ENCODE measurements around the gene TAB2.

The TAB2 gene

DNA sequence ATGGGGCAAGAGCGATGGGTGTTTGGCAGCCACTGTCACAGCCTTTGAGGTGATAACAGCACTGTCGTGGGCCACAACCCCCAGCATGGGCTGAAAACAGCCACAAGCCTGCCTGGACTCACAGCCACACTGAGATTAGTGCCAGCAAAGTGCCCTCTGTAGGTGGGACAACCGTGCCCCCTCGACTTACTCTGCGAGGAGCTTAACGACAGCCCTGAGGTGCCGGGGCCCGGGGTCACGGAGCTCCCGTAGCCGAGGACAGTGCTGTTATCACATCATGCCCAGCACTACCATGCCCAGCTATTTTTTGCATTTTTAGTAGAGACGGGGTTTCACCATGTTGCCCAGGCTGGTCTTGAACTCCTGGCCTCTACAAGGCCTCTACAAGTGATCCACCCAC lies 119.1 kb downstream of the TAB2 start (continued):
- TF ChIP-seq, protein P1, sequence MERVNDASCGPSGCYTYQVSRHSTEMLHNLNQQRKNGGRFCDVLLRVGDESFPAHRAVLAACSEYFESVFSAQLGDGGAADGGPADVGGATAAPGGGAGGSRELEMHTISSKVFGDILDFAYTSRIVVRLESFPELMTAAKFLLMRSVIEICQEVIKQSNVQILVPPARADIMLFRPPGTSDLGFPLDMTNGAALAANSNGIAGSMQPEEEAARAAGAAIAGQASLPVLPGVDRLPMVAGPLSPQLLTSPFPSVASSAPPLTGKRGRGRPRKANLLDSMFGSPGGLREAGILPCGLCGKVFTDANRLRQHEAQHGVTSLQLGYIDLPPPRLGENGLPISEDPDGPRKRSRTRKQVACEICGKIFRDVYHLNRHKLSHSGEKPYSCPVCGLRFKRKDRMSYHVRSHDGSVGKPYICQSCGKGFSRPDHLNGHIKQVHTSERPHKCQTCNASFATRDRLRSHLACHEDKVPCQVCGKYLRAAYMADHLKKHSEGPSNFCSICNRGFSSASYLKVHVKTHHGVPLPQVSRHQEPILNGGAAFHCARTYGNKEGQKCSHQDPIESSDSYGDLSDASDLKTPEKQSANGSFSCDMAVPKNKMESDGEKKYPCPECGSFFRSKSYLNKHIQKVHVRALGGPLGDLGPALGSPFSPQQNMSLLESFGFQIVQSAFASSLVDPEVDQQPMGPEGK (CRISPR knock-in tag; IDR thresholded peaks at IDR 0.05; ENCODE audit: borderline replicate concordance): no peak
- no peak for TF ChIP-seq ZC3H10 (CRISPR knock-in tag; IDR thresholded peaks at IDR 0.05)

DNA sequence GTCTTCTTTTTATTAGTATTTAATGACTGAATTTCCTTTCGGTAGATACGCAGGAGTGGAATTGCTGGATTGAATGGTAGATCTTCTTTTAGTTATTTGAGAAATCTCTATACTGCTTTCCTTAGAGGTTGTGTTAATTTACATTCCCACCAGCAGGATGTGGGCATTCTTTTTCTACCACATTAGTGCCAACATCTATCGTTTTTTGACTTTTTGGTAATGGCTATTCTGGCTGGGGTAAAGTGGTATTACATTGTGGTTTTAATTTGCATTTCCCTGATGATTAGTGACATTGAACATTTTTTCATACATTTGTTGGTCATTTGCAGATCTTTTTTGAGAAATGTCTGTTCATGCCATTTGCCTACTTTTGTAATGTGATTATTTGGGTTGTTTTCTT lies 119.7 kb downstream of the TAB2 start:
- ATAC-seq: no peak
- no peak for TF ChIP-seq ARNTL (CRISPR knock-in tag; IDR thresholded peaks at IDR 0.05; ENCODE audit: borderline replicate concordance, low read depth)
- no peak for TF ChIP-seq ZNF70 (CRISPR knock-in tag; IDR thresholded peaks at IDR 0.05)
- TF ChIP-seq, protein P2, sequence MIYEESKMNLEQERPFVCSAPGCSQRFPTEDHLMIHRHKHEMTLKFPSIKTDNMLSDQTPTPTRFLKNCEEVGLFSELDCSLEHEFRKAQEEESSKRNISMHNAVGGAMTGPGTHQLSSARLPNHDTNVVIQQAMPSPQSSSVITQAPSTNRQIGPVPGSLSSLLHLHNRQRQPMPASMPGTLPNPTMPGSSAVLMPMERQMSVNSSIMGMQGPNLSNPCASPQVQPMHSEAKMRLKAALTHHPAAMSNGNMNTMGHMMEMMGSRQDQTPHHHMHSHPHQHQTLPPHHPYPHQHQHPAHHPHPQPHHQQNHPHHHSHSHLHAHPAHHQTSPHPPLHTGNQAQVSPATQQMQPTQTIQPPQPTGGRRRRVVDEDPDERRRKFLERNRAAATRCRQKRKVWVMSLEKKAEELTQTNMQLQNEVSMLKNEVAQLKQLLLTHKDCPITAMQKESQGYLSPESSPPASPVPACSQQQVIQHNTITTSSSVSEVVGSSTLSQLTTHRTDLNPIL (CRISPR knock-in tag; IDR thresholded peaks at IDR 0.05; ENCODE audit: low read depth): no peak
- TF ChIP-seq TCF4 (CRISPR knock-in tag; IDR thresholded peaks at IDR 0.05; ENCODE audit: borderline replicate concordance): no peak
- no peak for TF ChIP-seq BACH2 (CRISPR knock-in tag; IDR thresholded peaks at IDR 0.05; ENCODE audit: borderline replicate concordance)
- no peak for TF ChIP-seq ZC3H10 (CRISPR knock-in tag; IDR thresholded peaks at IDR 0.05)
- TF ChIP-seq ZNF8 (CRISPR knock-in tag; IDR thresholded peaks at IDR 0.05): no peak

DNA sequence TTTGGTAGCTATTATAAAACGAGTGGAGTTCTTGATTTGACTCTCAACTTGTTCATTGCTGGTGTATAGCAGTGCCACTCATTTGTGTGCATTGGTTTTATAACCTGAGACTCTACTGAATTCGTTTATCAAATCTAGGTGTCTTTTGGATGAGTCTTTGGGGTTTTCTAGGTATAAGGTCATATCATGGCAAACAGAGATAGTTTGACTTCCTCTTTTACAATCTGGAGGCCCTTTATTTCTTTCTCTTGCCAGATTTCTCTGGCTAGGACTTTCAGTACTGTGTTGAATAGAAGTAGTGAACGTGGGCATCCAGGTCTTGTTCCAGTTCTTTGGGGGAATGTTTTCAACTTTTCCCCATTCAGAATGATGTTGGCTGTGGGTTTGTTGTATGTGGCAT lies 121.3 kb downstream of the TAB2 start:
- ATAC-seq: no peak
- no peak for TF ChIP-seq BACH2 (CRISPR knock-in tag; IDR thresholded peaks at IDR 0.05; ENCODE audit: borderline replicate concordance)
- TF ChIP-seq, protein P1 (CRISPR knock-in tag; IDR thresholded peaks at IDR 0.05; ENCODE audit: borderline replicate concordance): no peak
- no peak for TF ChIP-seq PPARA (CRISPR knock-in tag; IDR thresholded peaks at IDR 0.05; ENCODE audit: borderline replicate concordance)

DNA sequence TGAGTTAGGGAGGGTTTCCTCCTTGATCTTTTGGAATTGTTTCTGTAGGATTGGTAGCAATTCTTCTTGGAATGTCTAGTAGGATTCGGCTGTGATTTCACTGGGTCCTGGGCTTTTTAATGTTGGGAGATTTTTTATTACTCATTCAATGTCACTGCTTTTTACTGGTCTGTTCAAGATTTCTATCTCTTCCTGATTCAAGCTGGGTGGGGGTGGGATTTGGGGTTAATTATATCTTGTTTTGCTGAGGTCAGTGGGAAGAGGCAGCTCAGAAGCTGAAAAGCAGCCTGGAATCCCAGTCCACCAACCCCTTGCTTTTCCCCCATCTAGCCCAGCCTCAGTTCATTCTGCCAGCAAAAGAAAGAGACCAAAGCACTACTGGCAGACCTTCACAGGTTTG lies 122.1 kb downstream of the TAB2 start:
- no peak for ATAC-seq
- TF ChIP-seq, protein P3, sequence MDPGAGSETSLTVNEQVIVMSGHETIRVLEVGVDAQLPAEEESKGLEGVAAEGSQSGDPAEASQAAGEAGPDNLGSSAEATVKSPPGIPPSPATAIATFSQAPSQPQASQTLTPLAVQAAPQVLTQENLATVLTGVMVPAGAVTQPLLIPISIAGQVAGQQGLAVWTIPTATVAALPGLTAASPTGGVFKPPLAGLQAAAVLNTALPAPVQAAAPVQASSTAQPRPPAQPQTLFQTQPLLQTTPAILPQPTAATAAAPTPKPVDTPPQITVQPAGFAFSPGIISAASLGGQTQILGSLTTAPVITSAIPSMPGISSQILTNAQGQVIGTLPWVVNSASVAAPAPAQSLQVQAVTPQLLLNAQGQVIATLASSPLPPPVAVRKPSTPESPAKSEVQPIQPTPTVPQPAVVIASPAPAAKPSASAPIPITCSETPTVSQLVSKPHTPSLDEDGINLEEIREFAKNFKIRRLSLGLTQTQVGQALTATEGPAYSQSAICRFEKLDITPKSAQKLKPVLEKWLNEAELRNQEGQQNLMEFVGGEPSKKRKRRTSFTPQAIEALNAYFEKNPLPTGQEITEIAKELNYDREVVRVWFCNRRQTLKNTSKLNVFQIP (CRISPR knock-in tag; IDR thresholded peaks at IDR 0.05; ENCODE audit: borderline replicate concordance, low read depth): no peak
- TF ChIP-seq ZFP3 (CRISPR knock-in tag; IDR thresholded peaks at IDR 0.05) (no peak), BACH2 (CRISPR knock-in tag; IDR thresholded peaks at IDR 0.05; ENCODE audit: borderline replicate concordance) (no peak), SNAI2 (CRISPR knock-in tag; IDR thresholded peaks at IDR 0.05) (no peak), PPARA (CRISPR knock-in tag; IDR thresholded peaks at IDR 0.05; ENCODE audit: borderline replicate concordance) (no peak), ZFP30 (CRISPR knock-in tag; IDR thresholded peaks at IDR 0.05) (no peak), ZC3H10 (CRISPR knock-in tag; IDR thresholded peaks at IDR 0.05) (no peak), ESRRG (CRISPR knock-in tag; IDR thresholded peaks at IDR 0.05) (no peak), ISL1 (CRISPR knock-in tag; IDR thresholded peaks at IDR 0.05) (no peak)
- TF ChIP-seq, protein P4, sequence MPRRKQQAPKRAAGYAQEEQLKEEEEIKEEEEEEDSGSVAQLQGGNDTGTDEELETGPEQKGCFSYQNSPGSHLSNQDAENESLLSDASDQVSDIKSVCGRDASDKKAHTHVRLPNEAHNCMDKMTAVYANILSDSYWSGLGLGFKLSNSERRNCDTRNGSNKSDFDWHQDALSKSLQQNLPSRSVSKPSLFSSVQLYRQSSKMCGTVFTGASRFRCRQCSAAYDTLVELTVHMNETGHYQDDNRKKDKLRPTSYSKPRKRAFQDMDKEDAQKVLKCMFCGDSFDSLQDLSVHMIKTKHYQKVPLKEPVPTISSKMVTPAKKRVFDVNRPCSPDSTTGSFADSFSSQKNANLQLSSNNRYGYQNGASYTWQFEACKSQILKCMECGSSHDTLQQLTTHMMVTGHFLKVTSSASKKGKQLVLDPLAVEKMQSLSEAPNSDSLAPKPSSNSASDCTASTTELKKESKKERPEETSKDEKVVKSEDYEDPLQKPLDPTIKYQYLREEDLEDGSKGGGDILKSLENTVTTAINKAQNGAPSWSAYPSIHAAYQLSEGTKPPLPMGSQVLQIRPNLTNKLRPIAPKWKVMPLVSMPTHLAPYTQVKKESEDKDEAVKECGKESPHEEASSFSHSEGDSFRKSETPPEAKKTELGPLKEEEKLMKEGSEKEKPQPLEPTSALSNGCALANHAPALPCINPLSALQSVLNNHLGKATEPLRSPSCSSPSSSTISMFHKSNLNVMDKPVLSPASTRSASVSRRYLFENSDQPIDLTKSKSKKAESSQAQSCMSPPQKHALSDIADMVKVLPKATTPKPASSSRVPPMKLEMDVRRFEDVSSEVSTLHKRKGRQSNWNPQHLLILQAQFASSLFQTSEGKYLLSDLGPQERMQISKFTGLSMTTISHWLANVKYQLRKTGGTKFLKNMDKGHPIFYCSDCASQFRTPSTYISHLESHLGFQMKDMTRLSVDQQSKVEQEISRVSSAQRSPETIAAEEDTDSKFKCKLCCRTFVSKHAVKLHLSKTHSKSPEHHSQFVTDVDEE (CRISPR knock-in tag; IDR thresholded peaks at IDR 0.05): no peak

Measured in SK-N-SH treated with all-trans-retinoic acid at 6 μM for 48 hours (cell line).